RPMI7951 (cell line): Measurements from ENCODE around the gene ASB9. TPM values are rescaled to one million over a fixed set of nuclear protein-coding genes. Genes with fewer than 3 reads are reported as not detected.
"Not testable (repeated sequence)": the region's sequence is repeated elsewhere in the genome, so short reads cannot be mapped to it uniquely, and the experiment has no call there.

ENCODE experiments used
- DNase-seq: peaks from one replicate; pipeline ENCODE4 v3.0.0-alpha.2; 2012; ENCODE audit warnings: low read depth
- total RNA-seq: library from RNA; depleted of rRNA; stranded (reverse); fragments of >200 nt; shearing (Covaris generic); gene quantifications from 2 replicates; pipeline ENCODE4 v1.2.3, GENCODE V29; 2014

ASB9 gene
- total RNA-seq, 1 experiment from 2014 or later = 12.3 TPM

GRCh38 chrX:15241301-15241700, 28.6 kb downstream of the ASB9 start:
- no peak for DNase-seq

- DNase-seq = no peak
Observed at GRCh38 chrX:15240414-15240813, 29.5 kb downstream of the ASB9 start.

GRCh38 chrX:15236146-15236545, 33.7 kb downstream of the ASB9 start:
- no peak for DNase-seq

DNA sequence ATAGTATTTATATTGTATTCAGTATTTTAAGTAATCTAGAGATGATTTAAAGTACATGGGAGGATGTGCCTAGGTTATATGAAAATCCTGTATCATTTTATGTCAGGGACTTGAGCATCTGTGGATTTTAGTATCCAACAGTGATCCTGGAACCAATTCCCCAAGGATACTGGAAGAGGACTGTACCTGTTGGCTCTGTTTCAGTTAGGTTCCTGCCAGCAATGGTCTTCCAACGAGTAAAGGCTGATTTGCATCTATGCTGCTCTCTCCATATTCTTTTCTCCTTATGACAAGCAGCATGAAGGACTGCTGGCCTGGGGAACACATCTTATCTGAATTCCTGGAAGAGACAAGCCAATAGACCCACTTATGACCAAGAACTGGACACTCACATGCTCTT, 34.9 kb downstream of the ASB9 start:
- no peak for DNase-seq

DNA sequence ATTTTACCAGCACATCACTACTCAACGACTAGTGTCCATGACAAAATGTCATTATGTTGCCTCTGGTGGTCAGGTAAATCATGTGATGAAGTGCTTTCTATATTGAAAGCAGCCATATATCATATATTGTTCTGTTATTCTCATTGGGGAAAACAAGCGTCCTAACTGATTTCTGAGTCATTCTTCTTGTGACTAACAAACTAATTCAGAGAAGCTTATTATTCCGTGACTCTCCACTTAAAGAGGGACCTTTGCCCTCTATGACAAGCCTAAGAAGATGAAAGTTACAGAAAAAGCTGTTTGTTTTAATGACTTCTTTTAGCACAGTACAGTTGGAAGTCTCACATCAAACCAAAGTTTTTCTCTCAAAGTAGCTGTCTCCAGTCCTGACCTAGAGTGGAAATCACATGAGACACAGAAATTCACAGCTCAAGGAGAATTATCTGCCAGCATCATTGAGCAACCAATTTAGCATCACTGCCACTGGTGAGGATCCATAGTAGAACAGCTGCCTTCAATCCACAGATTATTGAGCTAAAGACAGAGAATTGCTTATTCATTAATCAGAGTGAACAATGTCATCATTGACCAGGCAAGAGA, 36.4 kb downstream of the ASB9 start:
- peak; percentile 24 for DNase-seq

DNA sequence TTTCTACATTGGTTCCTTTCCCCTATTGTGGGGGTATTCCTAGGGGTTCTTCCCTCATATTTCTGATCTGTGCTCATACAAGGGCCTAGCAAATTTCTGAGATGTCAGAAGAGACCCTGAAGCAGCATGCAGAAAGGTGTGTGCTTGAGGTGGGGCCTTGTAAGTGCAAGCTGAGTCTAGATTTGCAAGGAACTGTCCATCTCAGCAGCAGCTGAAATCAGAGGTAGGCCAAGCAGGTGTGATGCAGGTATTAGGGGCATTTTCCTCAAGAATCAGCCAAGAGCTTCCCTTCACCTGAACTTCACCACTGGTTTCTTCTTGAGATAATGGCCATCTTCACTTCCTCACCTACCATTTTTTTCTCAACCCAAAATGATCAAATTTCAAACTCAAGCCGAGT, 45.1 kb downstream of the ASB9 start:
- DNase-seq = no peak

- no peak for DNase-seq
Observed at GRCh38 chrX:15221321-15221720, 48.6 kb downstream of the ASB9 start.

GRCh38 chrX:15217161-15217560, 52.7 kb downstream of the ASB9 start:
- DNase-seq = no peak

DNA sequence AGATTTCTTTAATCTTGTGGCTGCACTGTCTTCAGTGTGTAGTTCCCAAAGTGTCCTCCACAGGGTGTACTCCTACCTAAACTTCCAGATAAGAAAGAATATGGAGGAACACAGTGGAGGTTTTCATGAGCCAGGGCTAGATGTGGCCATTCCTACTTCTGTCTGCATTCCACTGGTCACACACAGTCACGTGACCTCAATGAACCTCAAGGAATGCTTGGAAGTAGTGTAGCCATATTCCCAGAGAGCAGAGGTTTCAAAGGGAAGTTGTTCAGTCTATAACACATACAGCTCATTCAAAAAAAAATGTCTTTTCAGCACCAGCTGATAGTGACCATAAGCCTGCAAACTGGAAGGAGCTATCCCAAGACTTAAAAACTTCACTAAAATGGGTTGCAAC, 53.6 kb downstream of the ASB9 start:
- no peak for DNase-seq

- no peak for DNase-seq
Observed at GRCh38 chrX:15215366-15215765, 54.5 kb downstream of the ASB9 start.

DNA sequence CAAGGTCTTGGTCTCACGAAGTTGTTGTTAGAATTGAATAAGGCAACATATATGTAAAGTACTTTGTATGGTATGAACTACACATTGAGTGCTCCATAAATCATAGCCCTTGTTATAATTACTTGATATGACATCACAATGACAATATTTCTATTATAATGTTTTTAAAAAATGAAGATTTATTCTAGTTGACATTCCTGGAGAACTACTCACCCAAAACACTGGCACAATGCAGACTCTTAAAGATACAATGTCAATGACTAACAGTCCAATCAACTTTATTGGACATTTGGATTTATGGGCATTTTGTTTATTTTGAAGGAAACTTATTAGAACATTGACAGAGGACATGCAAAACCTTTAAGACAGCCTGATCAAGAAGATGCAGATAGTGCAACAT, 55.3 kb downstream of the ASB9 start:
- DNase-seq = no peak

DNA sequence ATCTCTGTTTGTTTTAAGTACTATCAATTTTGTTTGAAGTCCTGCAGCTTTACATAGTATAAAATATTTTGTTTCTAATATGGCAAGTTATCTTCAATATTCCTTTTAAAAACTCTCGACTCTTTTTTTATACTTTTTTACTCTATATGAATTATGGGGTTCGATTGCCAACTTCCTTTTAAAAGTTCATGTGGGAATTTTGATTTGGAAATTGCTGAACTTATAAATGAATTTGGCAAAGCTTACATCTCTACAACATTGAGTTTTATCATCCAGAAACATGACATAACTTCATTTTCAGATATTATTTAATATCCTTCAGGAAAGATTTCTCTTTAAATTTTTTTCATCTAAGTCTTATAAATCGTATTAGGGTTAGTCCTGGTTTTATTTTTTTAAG, 60.8 kb downstream of the ASB9 start:
- no peak for DNase-seq

DNA sequence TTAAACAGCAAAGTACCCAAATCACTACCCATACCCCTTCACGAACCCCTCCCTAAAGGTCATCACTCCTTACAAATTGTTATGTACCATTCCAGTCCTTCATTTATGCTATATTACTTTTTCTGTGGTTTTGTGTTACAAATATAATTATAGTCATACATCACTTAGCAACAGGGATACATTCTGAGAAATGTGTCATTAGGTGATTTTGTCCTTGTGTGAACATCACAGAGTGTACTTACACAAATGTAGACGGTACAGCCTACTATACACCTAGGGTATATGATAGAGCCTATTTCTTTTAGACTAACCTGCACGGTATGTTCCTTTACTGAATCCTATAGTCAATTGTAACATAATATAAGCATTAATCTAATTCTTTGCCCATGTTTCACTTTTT, 61.9 kb downstream of the ASB9 start:
- DNase-seq = no peak

GRCh38 chrX:15207384-15207783, 62.5 kb downstream of the ASB9 start:
- DNase-seq = no peak

- no peak for DNase-seq
Observed at GRCh38 chrX:15206306-15206705, 63.6 kb downstream of the ASB9 start.

DNA sequence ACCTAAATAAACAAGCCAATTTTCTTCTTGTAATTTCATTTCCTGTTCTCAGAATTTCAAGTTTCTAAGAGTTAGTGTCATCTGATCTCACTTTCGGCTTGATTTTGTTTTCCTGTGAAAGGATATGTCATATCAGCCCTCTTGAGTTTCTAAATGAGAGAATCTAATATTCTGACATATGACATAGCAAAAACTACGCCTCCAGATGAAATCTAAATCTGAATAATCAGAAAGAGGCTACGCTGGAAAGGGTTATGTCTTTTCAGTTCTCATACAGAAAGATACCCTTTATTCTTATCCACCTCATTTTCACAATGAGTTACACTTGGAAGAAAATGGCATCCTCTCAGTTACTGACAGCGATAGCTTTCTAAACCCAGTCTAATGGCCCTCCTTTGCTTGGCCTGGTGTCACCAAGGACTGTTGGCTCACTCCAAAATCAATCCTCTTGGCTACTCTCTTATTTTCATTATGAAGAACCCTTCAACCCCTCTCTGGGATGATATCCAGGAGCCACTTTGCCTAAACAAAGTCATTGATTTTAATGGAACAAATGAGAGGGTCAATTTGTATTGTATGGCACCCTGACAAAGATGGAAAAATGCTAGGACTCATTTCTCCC, 65.6 kb downstream of the ASB9 start:
- DNase-seq = no peak

- DNase-seq = no peak
Observed at GRCh38 chrX:15203694-15204093, 66.2 kb downstream of the ASB9 start.

GRCh38 chrX:15202454-15203177, 67.3 kb downstream of the ASB9 start:
- peak; percentile 56 for DNase-seq

DNA sequence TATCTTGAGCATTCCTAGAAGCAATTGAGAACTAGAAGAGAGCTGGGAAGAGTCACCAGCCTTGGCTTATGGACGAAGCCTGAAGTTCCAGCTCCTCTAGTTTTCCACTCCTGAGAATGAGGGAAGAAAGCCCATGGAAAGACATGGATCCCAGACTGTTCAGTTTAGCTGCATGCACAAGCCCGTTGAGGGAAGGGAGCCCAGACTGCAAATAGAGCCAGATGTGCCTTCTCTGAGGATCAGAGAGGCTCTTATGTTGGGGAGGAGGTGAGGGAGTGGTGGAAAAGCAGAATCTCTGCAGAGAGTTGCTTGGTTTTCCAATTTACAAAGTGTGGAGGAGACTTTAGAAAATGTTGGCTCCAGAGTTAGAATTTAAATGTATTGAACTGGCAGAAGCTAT, 69.0 kb downstream of the ASB9 start:
- no peak for DNase-seq

DNA sequence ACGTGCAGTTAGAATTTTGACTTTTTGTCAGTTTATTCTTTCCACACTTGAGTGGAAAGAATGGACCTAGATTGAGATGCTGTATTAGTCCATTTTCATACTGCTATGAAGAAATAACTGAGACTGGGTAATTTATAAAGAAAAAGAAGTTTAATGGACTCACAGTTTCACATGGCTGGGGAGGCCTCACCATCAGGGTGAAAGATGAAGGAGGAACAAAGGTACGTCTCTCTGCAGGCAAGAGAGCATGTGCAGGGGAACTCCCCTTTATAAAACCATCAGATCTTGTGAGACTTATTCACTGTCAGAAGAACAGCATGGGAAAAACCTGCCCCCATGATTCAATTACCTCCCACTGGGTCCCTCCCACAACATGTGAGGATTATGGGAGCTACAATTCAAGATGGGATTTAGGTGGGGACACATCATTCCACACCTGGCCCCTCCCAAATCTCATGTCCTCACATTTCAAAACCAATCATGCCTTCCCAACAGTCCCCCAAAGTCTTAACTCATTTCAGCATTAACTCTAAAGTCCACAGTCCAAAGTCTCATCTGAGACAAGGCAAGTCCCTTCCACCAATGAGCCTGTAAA, 71.2 kb downstream of the ASB9 start:
- not testable (repeated sequence) for DNase-seq

DNA sequence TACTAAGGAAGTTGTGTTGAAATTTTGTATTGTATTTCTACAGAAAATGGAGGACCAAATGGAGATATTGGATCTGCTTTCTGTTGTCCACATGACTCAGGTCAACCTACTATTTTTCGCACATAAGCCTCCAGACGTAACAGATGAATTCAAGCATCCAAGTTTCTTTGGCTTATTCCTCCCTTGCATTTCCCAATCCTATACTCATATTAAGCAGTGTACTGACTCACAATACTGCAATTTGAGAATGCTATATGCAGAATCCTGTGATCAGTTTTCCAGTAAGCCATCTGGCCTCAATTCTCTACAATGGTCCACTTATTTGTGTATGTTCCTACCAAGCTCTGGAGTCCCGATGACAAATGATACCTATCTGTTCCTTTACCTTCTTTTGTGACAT, 75.7 kb downstream of the ASB9 start:
- no peak for DNase-seq
